GM23338 (cell line): ENCODE measurements around the gene SNRPD3. TPM values are rescaled to one million over a fixed set of nuclear protein-coding genes. Genes with fewer than 3 reads are reported as not detected.
"Not testable (repeated sequence)": the region's sequence is repeated elsewhere in the genome, so short reads cannot be mapped to it uniquely, and the experiment has no call there.

Experiments
- ATAC-seq: fragments of 200-7000 bp; cut with Tn5 transposase; 3 replicates; pipeline ENCODE4 v1.9.1; 2020
- DNase-seq: peaks from one replicate; pipeline ENCODE4 v3.0.0-alpha.2; 2015; ENCODE audit warnings: low spot score
- H2AFZ ChIP-seq: fragments of 200-600 bp; sonication (generic); 2 replicates; pipeline ENCODE4 v1.8.0; 2016; ENCODE audit warnings: antibody characterized with exemption, mild to moderate bottlenecking, moderate library complexity
- H3F3A ChIP-seq: fragments of 200-600 bp; sonication (generic); replicated peaks from 2 replicates; pipeline ENCODE4 v1.8.0; 2017; ENCODE audit warnings: antibody characterized with exemption, mixed run types, low read depth
- H3K27ac ChIP-seq: fragments of 200-600 bp; sonication (generic); 2 replicates; pipeline ENCODE4 v1.6.1; 2016; ENCODE audit warnings: low read depth
- H3K27me3 ChIP-seq: fragments of 200-600 bp; sonication (generic); 2 replicates; pipeline ENCODE4 v1.8.0; 2016; ENCODE audit warnings: mild to moderate bottlenecking, mixed run types, moderate library complexity; ENCODE audit not compliant: insufficient read depth
- H3K36me3 ChIP-seq: fragments of 200-600 bp; sonication (generic); 2 replicates; pipeline ENCODE4 v1.8.0; 2016; ENCODE audit warnings: mild to moderate bottlenecking; ENCODE audit not compliant: insufficient read depth
- H3K4me1 ChIP-seq: fragments of 200-600 bp; sonication (generic); 2 replicates; pipeline ENCODE4 v1.8.0; 2016; ENCODE audit warnings: mild to moderate bottlenecking, moderate library complexity; ENCODE audit not compliant: insufficient read depth
- H3K4me2 ChIP-seq: fragments of 200-600 bp; sonication (generic); 2 replicates; pipeline ENCODE4 v1.7.1; 2017; ENCODE audit warnings: mixed run types
- H3K4me3 ChIP-seq: fragments of 200-600 bp; sonication (generic); 2 replicates; pipeline ENCODE4 v1.6.1; 2016; ENCODE audit warnings: mixed run types
- H3K79me2 ChIP-seq: fragments of 200-600 bp; sonication (generic); replicated peaks from 2 replicates; pipeline ENCODE4 v1.8.0; 2017; ENCODE audit warnings: mild to moderate bottlenecking; ENCODE audit not compliant: insufficient read depth
- H3K9me2 ChIP-seq: fragments of 200-600 bp; sonication (generic); 2 replicates; pipeline ENCODE4 v1.8.0; 2017; ENCODE audit not compliant: insufficient read depth
- H4K20me1 ChIP-seq: fragments of 200-600 bp; sonication (generic); replicated peaks from 2 replicates; pipeline ENCODE4 v1.8.0; 2017; ENCODE audit warnings: mild to moderate bottlenecking; ENCODE audit not compliant: insufficient read depth
- H3K27ac Mint-ChIP-seq: 2 replicates; pipeline ENCODE4 v1.8.0; 2020; ENCODE audit warnings: inconsistent platforms, mild to moderate bottlenecking, moderate library complexity, mixed read lengths
- H3K27me3 Mint-ChIP-seq: 3 replicates; pipeline ENCODE4 v1.8.0; 2022; ENCODE audit warnings: low read depth, mild to moderate bottlenecking, moderate library complexity, mixed read lengths, inconsistent platforms; ENCODE audit not compliant: insufficient read depth, poor library complexity
- H3K36me3 Mint-ChIP-seq: 3 replicates; pipeline ENCODE4 v1.8.0; 2021; ENCODE audit warnings: low read depth, mild to moderate bottlenecking, inconsistent platforms, moderate library complexity, mixed read lengths
- H3K4me1 Mint-ChIP-seq: 3 replicates; pipeline ENCODE4 v1.8.0; 2020; ENCODE audit warnings: mild to moderate bottlenecking, inconsistent platforms, mixed read lengths
- H3K4me3 Mint-ChIP-seq: 3 replicates; pipeline ENCODE4 v1.8.0; 2021; ENCODE audit warnings: moderate library complexity, mild to moderate bottlenecking, inconsistent platforms, mixed read lengths
- H3K9me3 Mint-ChIP-seq: 3 replicates; pipeline ENCODE4 v1.8.0; 2020; ENCODE audit warnings: moderate library complexity, mild to moderate bottlenecking, inconsistent platforms, mixed read lengths
- polyA plus RNA-seq: library from polyadenylated mRNA; unstranded; fragments of >200 nt; fragmentation: Nextera tagmentation; extraction: Ambion mirVana; gene quantifications from 2 replicates; pipeline ENCODE4 v1.2.1, GENCODE V29; 2016
- total RNA-seq: library from RNA; depleted of rRNA; stranded (reverse); fragments of >200 nt; shearing (Covaris generic); gene quantifications from 2 replicates; pipeline ENCODE4 v1.2.3, GENCODE V29; 2014; rRNA removed

The SNRPD3 gene
- total and polyA plus RNA-seq, 2 experiments from 2014 or later: 314 to 375 TPM

DNA sequence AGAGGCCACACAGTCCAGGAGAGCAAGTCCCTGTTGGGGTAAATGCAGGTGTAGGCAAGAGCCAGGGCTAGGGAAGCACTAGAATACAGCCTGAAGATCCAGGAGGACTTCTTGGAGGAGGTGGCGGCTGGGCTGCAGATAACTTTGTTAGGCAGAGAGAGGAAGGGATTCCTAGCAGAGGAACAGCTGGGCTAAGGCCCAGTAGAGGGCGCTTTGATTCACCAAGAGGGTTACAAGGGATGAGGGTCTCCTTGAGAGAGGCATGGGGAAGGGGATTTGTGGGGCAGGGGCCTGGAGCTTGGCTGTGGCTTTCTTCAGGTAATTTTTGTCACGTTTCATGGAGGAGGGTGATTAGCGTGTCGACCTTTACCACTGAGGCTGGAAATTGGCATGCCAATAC is 65.4 kb downstream of the SNRPD3 start:
- not testable (repeated sequence) for H3K27me3 ChIP-seq

DNA sequence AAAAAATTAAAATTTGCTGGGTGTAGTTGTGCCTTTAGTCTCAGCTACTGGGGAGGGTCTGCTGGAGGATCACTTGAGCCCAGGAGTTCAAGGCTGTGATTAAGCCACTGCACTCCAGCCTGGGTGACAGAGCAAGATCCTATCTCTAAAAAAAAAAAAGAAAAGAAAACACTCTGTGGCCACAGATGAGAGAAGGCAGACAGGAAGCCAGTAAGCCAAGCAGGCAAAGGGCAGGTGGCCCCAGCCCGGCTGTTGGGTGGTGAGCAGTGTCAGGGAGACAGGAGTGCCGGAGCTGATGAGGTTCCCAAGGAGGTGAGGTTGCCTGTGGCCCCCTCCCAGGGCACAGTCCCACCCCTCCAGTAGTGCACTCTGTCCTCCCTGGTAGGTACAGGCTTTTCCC is 66.8 kb downstream of the SNRPD3 start:
- H3K4me1 ChIP-seq, H3F3A ChIP-seq, H3K27ac ChIP-seq, H3K9me3 Mint-ChIP-seq, H3K9me2 ChIP-seq, ATAC-seq, H3K27me3 ChIP-seq, H3K79me2 ChIP-seq, H4K20me1 ChIP-seq, H3K27ac Mint-ChIP-seq, H3K4me3 ChIP-seq, H3K27me3 Mint-ChIP-seq, H3K36me3 ChIP-seq, DNase-seq, H3K4me1 Mint-ChIP-seq, H2AFZ ChIP-seq, H3K4me3 Mint-ChIP-seq, H3K4me2 ChIP-seq, H3K36me3 Mint-ChIP-seq: not testable (repeated sequence)

More for the DNA sequence above, 65.4 kb downstream of the SNRPD3 start:
- H3K27me3 Mint-ChIP-seq, H3K4me2 ChIP-seq, H3K36me3 Mint-ChIP-seq, H3K4me1 Mint-ChIP-seq, H3K27ac Mint-ChIP-seq, DNase-seq, H3K79me2 ChIP-seq, H3K9me3 Mint-ChIP-seq, H3K36me3 ChIP-seq, H3K27ac ChIP-seq, H3K4me3 Mint-ChIP-seq, H4K20me1 ChIP-seq, H3K4me1 ChIP-seq, H2AFZ ChIP-seq, H3F3A ChIP-seq, H3K9me2 ChIP-seq, H3K4me3 ChIP-seq, ATAC-seq: not testable (repeated sequence)

Other genes with a start within 250 kb of the SNRPD3 start
- gene ADORA2A, start 128.4 kb upstream of the SNRPD3 start, total RNA-seq: 11.0 and 13.5 TPM in 2 replicates
- gene ADORA2A, start 128.4 kb upstream of the SNRPD3 start, polyA plus RNA-seq: 3.4 and 4.1 TPM in 2 replicates
- gene UPB1, start 60.7 kb upstream of the SNRPD3 start, total RNA-seq: 0.16 TPM in 1 of 2 replicates, not detected in the other
- 0.13 and 0.14 TPM in 2 replicates for gene UPB1, start 60.7 kb upstream of the SNRPD3 start, polyA plus RNA-seq
- 91.1 and 106 TPM in 2 replicates for gene GUCD1, start 861 bp upstream of the SNRPD3 start, total RNA-seq
- 39.0 and 47.9 TPM in 2 replicates for gene GUCD1, start 861 bp upstream of the SNRPD3 start, polyA plus RNA-seq
- 12.8 and 22.1 TPM in 2 replicates for gene LRRC75B, start 37.1 kb downstream of the SNRPD3 start, total RNA-seq
- gene LRRC75B, start 37.1 kb downstream of the SNRPD3 start, polyA plus RNA-seq: 17.6 and 21.4 TPM in 2 replicates
- gene GGT1, start 47.2 kb downstream of the SNRPD3 start, total RNA-seq: 4.5 and 7.4 TPM in 2 replicates
- gene GGT1, start 47.2 kb downstream of the SNRPD3 start, polyA plus RNA-seq: 6.4 and 6.6 TPM in 2 replicates
- gene PIWIL3, start 218.7 kb downstream of the SNRPD3 start, total RNA-seq: 0.24 TPM in 1 of 2 replicates, not detected in the other
- 0.21 TPM in 1 of 2 replicates, not detected in the other for gene PIWIL3, start 218.7 kb downstream of the SNRPD3 start, polyA plus RNA-seq